PFSK-1 (cell line): Measurements from ENCODE around the gene HSD17B14.

Experiments
- REST ChIP-seq, 2 experiments: IDR thresholded peaks; 2 replicates each; pipeline versions ENCODE4 v1.6.1 to v1.8.0; 2011 to 2012; ENCODE audit warnings: low read depth in 2 of 2, low read length in 2 of 2, control low read depth in 1 of 2, inconsistent platforms in 1 of 2, mild to moderate bottlenecking in 1 of 2, moderate library complexity in 1 of 2; ENCODE audit not compliant: insufficient read depth in 1 of 2
- TAF1 ChIP-seq: IDR thresholded peaks from 2 replicates; pipeline ENCODE4 v1.6.1; 2012; ENCODE audit warnings: low read length, control low read depth, borderline replicate concordance; ENCODE audit not compliant: insufficient read depth

GRCh38 chr19:48877855-48878195 lies 41.5 kb upstream of the HSD17B14 start:
- TF ChIP-seq TAF1 (no peak), REST (IDR thresholded peaks at IDR 0.05; ENCODE audit: insufficient read depth in 1 of 2, low read depth in 2 of 2, low read length in 2 of 2) (no peak)
